Measurements from ENCODE around the gene HOXB2.
"Not testable (repeated sequence)": the region's sequence is repeated elsewhere in the genome, so short reads cannot be mapped to it uniquely, and the experiment has no call there.

Gene HOXB2

DNA sequence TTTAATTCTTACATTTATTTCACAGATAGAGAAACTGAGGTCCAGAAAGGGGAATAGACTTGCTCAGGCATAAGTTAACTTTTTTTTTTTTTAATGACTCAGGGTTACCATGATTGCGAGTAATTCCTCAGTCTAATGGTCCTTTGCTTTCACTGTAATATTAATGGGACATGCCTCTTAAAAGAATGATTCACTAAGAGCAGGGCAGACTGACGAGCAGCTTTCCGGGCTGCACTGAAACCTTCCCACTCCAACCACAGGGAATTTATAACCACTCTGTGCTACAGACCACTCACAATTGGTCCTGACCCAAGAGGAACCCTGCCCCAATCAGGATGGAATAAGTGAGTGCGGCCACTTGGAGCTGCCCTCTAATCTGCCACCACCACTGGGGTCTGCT lies 5.7 kb downstream of the HOXB2 start:
- no peak overlapping the region for H3K9ac ChIP-seq (ENCODE audit: low read length)
- H3K9me3 ChIP-seq (ENCODE audit: control insufficient read depth, low read length), result no peaks in the 10 kb centered on the region
- peaks cover 42% of the 10 kb centered on the region for H3K27me3 ChIP-seq (ENCODE audit: control insufficient read depth, insufficient read depth, low read length)
- H3K4me1 ChIP-seq (ENCODE audit: control insufficient read depth, insufficient read depth, low read length), result no peaks in the 10 kb centered on the region
- H3K36me3 ChIP-seq (ENCODE audit: control insufficient read depth, insufficient read depth, low read length), result no peaks in the 10 kb centered on the region
- no peak overlapping the region for H3K4me3 ChIP-seq (ENCODE audit: low read length)

DNA sequence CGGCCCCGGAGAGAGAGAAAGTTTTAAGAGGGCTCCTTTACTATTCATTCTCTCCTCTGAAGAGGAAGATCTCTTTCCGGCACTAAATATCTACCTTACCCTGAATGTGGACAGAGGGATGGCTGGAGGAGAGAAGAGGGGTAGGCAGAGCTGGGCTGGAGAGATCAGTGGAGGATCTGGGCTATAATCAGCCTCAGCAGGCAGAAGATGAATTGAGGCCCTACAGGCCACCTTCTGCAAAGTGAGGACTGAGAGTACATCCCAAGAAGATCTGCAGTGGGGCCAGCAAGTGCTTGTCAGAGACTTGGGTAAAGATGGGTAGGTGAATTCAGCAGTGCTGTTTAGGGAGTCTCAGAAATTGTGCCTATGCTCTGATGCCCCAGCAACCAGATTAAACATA lies 7.6 kb downstream of the HOXB2 start:
- Histone ChIP-seq H3K9ac (ENCODE audit: low read length) (no peak overlapping the region), H3K4me3 (ENCODE audit: low read length) (no peak overlapping the region), H3K9me3 (ENCODE audit: control insufficient read depth, low read length) (no peaks in the 10 kb centered on the region), H3K36me3 (ENCODE audit: control insufficient read depth, insufficient read depth, low read length) (no peaks in the 10 kb centered on the region), H3K4me1 (ENCODE audit: control insufficient read depth, insufficient read depth, low read length) (no peaks in the 10 kb centered on the region), H3K27me3 (ENCODE audit: control insufficient read depth, insufficient read depth, low read length) (peaks cover 26% of the 10 kb centered on the region)

DNA sequence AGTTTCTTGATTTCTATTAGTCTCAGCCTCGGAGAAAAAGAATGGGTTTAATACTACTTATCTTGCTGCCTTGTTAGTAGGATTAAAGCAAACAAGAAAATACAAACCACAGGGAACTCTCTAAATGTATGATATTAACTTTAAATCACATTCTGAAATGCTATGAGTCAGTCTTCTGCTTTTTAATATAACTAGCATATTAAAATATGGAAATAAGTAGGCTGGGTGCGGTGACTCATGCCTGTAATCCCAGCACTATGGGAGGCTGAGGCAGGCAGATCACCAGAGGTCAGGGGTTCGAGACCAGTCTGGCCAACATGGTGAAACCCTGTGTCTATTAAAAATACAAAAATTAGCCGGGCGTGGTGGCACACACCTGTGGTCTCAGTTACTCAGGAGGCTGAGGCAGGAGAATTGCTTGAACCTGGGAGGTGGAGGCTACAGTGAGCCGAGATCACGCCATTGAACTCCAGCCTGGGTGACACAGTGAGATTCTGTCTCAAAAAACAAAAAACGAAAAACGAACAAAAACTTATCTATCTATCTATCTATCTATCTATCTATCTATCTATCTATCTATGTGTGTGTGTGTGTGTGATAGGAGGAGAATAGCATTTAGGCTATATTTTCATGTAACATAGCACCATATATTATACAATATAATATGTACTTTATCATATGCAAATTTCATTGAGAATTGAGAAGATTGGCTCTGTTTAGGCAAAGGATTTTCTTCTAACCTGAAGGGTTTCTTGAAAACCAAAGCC lies 8.9 kb downstream of the HOXB2 start:
- not testable (repeated sequence) for H3K36me3 ChIP-seq (ENCODE audit: control insufficient read depth, insufficient read depth, low read length); H3K9me3 ChIP-seq (ENCODE audit: control insufficient read depth, low read length); H3K4me3 ChIP-seq (ENCODE audit: low read length); H3K4me1 ChIP-seq (ENCODE audit: control insufficient read depth, insufficient read depth, low read length); H3K9ac ChIP-seq (ENCODE audit: low read length)
- H3K27me3 ChIP-seq (ENCODE audit: control insufficient read depth, insufficient read depth, low read length), result peaks cover 24% of the 10 kb centered on the region

DNA sequence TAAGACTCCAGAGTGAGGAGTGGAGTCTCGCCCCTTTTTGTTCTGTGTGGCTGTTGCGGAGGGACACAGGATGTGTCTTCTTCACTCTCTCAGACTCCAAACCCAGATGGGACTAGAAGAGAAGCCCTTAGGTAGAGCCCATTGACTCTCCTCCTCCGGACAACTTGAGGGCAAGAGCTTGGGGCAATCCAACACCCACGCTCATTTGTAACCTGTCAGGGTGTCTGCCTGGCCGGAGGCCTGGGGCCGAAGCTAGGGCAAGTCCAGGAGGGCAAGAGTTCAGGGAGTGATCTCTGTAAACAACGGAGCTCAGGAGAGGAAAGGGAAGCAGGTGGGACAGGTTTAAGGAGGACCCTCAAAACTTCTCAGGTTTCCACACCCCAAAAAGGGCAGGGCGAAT lies 12.6 kb downstream of the HOXB2 start:
- H3K4me1 ChIP-seq (ENCODE audit: control insufficient read depth, insufficient read depth, low read length), result no peaks in the 10 kb centered on the region
- H3K9me3 ChIP-seq (ENCODE audit: control insufficient read depth, low read length), result no peaks in the 10 kb centered on the region
- H3K9ac ChIP-seq (ENCODE audit: low read length), result no peak overlapping the region
- peaks cover 34% of the 10 kb centered on the region for H3K27me3 ChIP-seq (ENCODE audit: control insufficient read depth, insufficient read depth, low read length)
- H3K36me3 ChIP-seq (ENCODE audit: control insufficient read depth, insufficient read depth, low read length), result no peaks in the 10 kb centered on the region
- H3K4me3 ChIP-seq (ENCODE audit: low read length), result no peak overlapping the region

DNA sequence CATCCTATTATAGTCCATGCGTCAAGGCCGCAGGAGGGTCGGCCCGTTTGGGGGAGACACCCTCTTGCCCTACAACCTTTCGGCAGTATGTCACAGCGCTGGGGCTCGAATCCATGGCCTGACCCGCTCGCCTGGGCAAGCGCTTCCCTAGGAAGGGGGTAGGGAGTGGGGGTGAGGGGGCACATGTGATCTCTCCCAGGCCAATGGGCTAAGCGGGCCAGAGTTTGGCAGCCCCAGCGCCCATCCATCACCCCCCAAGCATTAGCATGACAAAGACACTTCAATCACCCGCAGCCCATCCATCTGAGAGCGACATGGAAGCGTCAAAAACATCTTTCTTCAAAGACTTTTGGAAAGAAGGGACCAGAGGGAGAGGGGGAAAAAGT lies 14.0 kb downstream of the HOXB2 start, which contains the start of gene HOXB1:
Gene HOXB1 (minus strand): TSS at position 125 of the 386 bp plus-strand sequence. CDS start 107 bp downstream, at position 18.
- Histone ChIP-seq H3K4me1 (ENCODE audit: control insufficient read depth, insufficient read depth, low read length) (no peaks in the 10 kb centered on the region), H3K9me3 (ENCODE audit: control insufficient read depth, low read length) (no peaks in the 10 kb centered on the region), H3K27me3 (ENCODE audit: control insufficient read depth, insufficient read depth, low read length) (peaks cover 47% of the 10 kb centered on the region), H3K9ac (ENCODE audit: low read length) (no peak within 1 kb of the TSS), H3K36me3 (ENCODE audit: control insufficient read depth, insufficient read depth, low read length) (no peaks in the 10 kb centered on the region), H3K4me3 (ENCODE audit: low read length) (no peak within 1 kb of the TSS)

DNA sequence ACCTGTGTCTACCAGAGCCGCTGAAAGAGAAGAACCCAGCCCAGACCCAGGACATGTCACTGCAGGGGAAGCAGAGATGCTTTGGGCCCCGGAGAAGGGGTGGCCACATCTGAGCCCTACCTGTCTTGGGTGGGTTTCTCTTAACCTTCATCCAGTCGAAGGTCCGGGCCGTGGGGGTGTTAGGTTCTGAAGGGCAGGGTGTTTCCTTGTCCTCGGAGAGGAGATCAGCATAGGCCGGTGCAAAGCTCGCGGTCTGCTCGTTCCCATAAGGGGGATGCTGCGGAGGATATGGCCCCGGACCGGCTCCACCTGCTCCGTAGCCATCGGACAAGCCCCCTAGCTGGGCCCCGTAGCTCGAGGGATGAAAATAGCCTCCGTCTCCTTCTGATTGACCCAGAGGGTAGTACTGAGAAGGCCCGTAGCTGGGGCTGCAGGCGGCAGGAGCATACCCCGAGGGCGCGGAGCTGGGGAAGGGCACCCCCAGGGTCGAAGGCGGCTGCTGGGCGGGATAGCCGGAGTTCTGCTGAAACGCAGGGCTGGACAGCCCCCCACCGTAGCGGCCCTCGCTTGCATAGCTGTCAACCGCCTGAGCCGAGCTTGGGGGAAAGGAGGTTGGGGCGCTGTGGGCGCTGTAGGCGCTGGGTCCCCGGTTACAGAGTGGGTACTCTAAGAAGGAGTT lies 14.6 kb downstream of the HOXB2 start:
- Histone ChIP-seq H3K4me1 (ENCODE audit: control insufficient read depth, insufficient read depth, low read length) (no peaks in the 10 kb centered on the region), H3K27me3 (ENCODE audit: control insufficient read depth, insufficient read depth, low read length) (peaks cover 47% of the 10 kb centered on the region), H3K36me3 (ENCODE audit: control insufficient read depth, insufficient read depth, low read length) (no peaks in the 10 kb centered on the region), H3K9me3 (ENCODE audit: control insufficient read depth, low read length) (no peaks in the 10 kb centered on the region), H3K9ac (ENCODE audit: low read length) (no peak overlapping the region), H3K4me3 (ENCODE audit: low read length) (no peak overlapping the region)

DNA sequence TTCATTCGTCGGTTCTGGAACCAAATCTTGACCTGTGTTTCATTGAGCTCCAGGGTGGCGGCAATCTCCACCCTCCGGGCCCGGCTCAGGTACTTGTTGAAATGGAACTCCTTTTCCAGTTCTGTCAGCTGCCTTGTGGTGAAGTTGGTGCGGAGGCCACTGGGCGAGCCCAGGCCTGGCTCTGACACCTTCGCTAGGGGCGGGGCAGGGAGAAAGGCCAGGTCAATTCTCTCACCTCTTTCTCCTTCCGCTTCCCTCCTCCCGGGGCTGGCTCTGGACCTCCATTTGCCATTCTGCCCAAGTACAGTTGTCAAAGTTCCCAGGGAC lies 15.3 kb downstream of the HOXB2 start:
- Histone ChIP-seq H3K4me3 (ENCODE audit: low read length) (no peak overlapping the region), H3K9me3 (ENCODE audit: control insufficient read depth, low read length) (no peaks in the 10 kb centered on the region), H3K36me3 (ENCODE audit: control insufficient read depth, insufficient read depth, low read length) (no peaks in the 10 kb centered on the region), H3K4me1 (ENCODE audit: control insufficient read depth, insufficient read depth, low read length) (no peaks in the 10 kb centered on the region), H3K9ac (ENCODE audit: low read length) (no peak overlapping the region), H3K27me3 (ENCODE audit: control insufficient read depth, insufficient read depth, low read length) (peaks cover 47% of the 10 kb centered on the region)

DNA sequence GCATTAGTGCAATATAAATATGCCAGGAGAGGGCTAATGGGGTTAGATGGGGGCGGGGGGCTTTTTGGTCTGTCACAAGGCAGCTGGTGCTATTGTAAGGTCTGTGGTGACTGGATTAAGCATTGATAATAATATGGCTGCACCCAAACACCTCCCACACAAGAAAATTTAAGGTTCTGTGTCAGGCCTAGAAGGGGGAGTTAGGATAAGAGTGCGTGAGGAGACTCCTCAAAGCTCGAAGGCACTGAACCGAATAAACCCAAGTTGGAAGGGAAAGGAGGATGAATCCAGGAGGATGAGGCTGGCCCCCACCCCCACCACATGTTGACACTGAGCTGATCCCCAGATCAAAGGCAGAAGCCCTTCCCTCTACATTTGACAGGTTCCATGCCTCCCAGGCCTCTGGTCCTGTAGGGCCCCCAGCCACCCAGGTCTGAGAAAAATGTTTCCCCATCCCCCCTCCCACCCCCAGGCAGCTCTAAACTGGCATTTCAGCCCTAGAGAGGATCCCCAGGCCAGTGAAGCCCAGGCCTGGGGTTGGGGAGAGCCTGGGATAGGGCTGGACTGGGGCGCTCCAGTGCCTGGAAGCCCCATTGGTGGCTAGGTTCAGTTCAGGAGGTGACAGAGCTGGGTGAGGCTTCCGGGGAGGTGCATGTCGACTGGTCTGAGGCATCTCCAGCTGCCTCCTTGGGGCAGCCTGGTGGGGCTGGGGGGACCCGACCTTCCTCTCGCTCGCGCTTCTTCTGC lies 15.8 kb downstream of the HOXB2 start:
- no peaks in the 10 kb centered on the region for H3K4me1 ChIP-seq (ENCODE audit: control insufficient read depth, insufficient read depth, low read length)
- no peak overlapping the region for H3K9ac ChIP-seq (ENCODE audit: low read length)
- H3K4me3 ChIP-seq (ENCODE audit: low read length), result no peak overlapping the region
- no peaks in the 10 kb centered on the region for H3K36me3 ChIP-seq (ENCODE audit: control insufficient read depth, insufficient read depth, low read length)
- peaks cover 47% of the 10 kb centered on the region for H3K27me3 ChIP-seq (ENCODE audit: control insufficient read depth, insufficient read depth, low read length)
- no peaks in the 10 kb centered on the region for H3K9me3 ChIP-seq (ENCODE audit: control insufficient read depth, low read length)

DNA sequence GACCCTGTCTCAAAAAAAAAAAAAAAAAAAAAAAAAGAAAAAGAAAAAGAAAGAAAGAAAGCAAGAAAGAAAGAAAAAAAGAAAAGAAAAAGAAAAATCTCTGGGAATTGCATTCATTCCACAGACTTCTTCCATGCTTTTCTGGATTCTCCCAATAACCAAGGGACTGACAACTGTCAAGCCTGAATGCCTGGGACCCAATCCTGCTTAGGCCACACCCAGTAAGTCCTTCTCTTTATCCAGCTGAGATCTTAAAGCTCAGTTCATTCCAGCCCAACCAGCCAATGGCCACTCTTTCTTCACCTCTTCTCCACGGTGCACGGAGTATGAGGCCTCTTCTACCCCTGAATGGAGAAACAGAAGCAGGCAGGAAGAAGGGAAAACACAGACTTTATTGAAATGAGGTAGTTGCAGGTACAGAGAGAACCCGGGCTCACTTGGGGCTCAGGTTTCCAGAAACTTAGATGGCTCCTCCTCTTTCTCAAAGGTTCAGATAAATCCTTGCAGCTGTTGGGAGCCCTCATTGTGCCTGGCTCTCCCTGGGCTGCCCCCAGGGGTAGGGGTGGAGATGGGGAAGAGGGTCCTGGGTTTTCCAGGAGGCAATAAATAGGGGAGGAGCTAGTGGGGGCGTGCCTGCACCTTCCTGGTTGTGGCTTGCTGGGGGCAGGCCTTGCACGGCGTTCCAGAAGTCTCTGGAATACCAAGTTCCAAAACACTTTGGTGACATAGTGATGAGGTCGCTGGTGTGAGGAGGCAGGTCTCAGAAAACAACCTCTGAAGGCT lies 16.6 kb downstream of the HOXB2 start:
- Histone ChIP-seq H3K9ac (ENCODE audit: low read length) (no peak overlapping the region), H3K4me3 (ENCODE audit: low read length) (no peak overlapping the region), H3K4me1 (ENCODE audit: control insufficient read depth, insufficient read depth, low read length) (no peaks in the 10 kb centered on the region), H3K36me3 (ENCODE audit: control insufficient read depth, insufficient read depth, low read length) (no peaks in the 10 kb centered on the region), H3K27me3 (ENCODE audit: control insufficient read depth, insufficient read depth, low read length) (peaks cover 50% of the 10 kb centered on the region), H3K9me3 (ENCODE audit: control insufficient read depth, low read length) (no peaks in the 10 kb centered on the region)

DNA sequence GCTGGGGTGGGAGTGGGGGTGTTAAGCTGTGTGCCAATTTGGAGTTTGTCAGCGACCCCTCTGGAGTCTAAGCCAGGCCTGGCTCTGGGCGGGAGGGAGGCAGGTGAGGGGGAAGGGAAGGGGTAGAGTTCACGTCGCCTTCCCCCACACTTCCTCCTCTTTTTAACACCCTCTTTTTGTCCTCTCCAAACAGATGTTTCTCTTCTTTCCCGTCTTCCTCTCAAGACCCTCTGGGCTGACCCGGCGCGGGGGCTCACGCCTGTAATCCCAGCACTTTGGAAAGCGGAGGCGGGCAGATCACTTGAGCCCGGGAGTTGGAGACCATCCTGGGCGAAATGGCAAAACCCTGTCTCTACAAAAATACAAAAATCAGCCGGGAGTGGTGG lies 17.4 kb downstream of the HOXB2 start:
- Histone ChIP-seq H3K4me3 (ENCODE audit: low read length) (no peak overlapping the region), H3K27me3 (ENCODE audit: control insufficient read depth, insufficient read depth, low read length) (peaks cover 53% of the 10 kb centered on the region)

DNA sequence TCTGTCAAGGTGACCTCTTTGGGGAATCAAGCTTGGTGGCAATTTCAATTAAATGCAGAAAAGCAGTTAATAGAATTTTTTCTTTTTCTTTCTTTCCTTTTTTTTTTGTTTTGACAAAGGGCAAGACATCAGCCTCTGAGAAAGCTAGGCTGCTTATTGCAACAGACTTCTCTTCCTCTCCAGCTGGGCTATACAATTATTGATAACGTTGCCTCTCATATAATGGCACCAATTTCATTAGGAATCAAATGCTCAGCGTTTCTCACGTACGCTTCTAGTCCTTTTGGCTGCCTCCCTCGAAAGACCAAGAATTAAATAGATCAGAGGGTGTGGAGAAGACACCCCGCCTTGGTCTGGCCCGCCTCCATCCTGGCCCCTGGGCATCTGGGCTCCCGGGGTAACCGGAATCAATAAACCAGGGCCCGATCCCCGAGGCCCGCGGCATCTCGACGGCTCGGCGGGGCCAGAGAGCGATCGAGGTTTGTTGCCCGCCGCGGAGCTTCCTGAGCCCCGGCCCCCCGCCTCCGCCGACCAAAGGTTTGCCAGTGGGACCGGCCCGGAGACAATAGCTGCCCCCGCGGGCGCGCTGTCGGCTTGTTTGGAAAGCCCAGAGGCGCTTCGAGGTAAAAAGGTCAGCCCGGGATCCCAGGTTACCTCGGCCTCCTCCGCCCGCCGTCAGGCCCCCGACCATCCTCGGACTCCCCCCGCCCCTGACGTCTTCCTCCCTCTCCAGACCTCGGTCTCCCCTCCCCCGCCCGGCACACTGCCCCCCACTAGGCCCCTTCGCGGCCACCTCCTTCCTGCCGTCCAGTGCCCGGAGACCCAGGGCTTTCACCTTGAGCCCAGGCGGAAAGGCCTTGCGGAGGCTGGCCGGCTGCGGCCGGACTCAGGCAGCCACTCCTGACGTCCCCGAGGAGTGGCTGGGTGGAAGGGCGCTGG lies 18.0 kb downstream of the HOXB2 start:
- Histone ChIP-seq H3K9ac (ENCODE audit: low read length) (no peak overlapping the region), H3K4me3 (ENCODE audit: low read length) (no peak overlapping the region), H3K9me3 (ENCODE audit: control insufficient read depth, low read length) (no peaks in the 10 kb centered on the region), H3K36me3 (ENCODE audit: control insufficient read depth, insufficient read depth, low read length) (no peaks in the 10 kb centered on the region), H3K27me3 (ENCODE audit: control insufficient read depth, insufficient read depth, low read length) (peaks cover 53% of the 10 kb centered on the region), H3K4me1 (ENCODE audit: control insufficient read depth, insufficient read depth, low read length) (no peaks in the 10 kb centered on the region)

More for the DNA sequence above, 17.4 kb downstream of the HOXB2 start:
- no peaks in the 10 kb centered on the region for H3K9me3 ChIP-seq (ENCODE audit: control insufficient read depth, low read length)
- no peak overlapping the region for H3K9ac ChIP-seq (ENCODE audit: low read length)
- no peaks in the 10 kb centered on the region for H3K4me1 ChIP-seq (ENCODE audit: control insufficient read depth, insufficient read depth, low read length)
- no peaks in the 10 kb centered on the region for H3K36me3 ChIP-seq (ENCODE audit: control insufficient read depth, insufficient read depth, low read length)

Data from mucosa of stomach (tissue), 1 donor.